ENCODE measurements around the gene SNX30.

SNX30 gene

DNA sequence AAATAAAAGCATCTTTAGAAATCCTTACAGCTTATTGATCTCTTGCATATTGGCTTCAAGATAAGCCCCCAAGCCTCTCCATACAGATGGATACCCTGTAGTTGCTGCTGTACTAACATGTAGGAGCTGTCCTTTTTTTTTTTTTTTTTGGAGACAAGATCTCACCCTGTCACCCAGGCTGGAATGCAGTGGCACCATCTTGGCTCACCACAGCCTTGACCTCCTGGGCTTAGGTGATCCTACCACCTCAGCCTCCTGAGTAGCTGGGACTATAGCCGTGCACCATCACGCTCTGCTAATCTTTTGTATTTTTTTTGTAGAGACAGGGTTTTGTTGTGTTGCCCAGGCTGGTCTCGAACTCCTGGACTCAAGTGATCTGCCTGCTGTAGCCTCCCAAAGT, 35.4 kb downstream of the SNX30 start:
- DNase-seq = no peak

GRCh38 chr9:112786829-112787520, 36.4 kb downstream of the SNX30 start:
- DNase-seq = no peak

DNA sequence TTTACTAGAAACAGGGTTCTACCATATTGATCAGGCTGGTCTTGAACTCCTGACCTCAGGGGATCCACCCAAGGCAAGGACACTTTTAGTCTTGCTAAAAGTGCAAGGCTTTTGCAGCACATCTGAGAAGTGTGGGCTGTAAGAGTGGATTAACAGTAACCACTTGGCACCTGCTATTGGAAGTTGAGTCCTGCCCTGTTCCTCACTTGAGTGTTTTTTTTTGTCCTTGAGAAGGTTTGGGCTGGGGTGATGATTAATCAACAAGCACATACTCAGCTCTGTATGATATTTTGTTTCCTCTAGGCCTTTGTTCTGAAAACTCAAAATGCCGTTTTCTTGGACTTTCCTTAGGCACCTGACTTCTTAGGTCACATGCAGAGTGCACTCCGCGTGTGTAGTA, 37.4 kb downstream of the SNX30 start:
- DNase-seq = no peak

DNA sequence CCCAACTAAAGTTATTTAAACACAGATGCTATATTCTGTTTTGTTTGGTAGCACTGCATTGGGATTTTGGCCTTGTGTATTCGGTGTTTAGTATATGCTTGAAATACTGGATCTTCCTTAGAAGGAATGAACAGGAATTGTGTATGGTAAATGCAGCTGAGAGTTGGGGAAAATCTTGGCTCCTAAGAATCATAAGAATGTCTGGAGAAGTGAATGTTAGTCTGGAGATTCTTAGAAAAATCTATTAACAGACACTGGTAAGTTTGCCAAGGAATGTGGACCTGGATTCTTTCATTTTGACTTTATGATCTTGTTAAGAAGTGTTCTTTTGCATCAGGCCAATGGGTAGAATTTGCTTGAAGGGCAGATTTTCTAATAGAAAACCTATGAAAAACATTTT, 38.9 kb downstream of the SNX30 start:
- DNase-seq = no peak

GRCh38 chr9:112789891-112790774, 39.6 kb downstream of the SNX30 start:
- no peak for DNase-seq

DNA sequence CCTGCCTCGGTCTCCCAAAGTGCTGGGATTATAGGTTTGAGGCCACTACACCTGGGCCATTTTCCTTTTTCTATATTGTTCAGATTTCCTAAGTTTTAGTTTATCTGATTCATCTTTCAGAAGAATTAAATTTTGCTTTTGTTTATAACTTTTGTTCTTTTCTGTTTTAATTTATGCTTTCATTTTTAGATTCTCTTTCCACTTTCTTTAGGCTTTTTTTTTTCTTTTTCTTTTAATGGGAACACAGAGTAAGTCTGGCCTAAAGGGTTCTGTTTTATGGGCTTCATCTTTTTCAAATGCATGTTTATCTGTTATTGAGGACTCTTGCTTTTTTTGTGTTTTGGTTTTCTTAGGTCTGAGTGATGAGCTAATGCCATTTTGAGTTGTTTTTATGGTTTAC, 42.1 kb downstream of the SNX30 start:
- DNase-seq = no peak

GRCh38 chr9:112793213-112793810, 42.8 kb downstream of the SNX30 start:
- DNase-seq = peak; percentile 29

DNA sequence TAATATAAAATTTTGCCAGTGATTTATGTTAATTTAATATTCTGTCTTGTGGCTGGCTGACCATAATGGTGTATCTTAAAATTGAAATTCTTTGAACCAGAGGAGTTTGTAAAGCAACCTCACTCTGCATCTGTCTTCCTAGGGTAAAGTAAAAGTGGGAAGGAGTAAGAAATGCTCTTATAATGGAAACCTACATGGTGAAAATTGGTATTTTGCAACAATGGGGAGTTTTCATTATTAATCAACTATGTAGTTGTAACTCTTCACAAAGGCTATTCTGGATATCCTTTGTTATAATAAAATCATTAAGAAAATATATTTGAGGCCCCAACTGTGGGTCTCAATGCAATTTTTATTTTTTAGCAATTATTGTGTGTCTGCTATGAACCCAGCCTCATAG, 44.2 kb downstream of the SNX30 start:
- no peak for DNase-seq

DNA sequence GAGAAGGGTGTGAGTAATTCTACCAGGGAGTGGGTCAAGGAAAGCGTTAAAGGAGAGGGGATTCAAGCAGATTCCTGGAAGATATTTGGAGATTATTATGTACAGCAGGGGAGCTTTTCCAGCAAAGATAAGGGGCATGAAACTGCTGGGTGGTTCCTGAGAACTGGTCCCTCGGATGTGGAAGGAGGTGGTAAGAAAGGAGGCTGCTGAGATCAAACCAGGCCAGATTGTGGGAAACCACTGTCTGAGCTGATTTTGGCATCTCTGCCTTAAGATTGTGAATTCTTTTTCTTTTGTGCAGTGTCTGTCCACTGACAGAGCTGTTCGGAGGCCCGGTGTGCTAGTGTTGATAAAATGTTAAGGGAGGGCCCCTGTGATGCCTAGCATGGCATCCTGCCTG, 45.4 kb downstream of the SNX30 start:
- no peak for DNase-seq

- no peak for DNase-seq
Measured at GRCh38 chr9:112796485-112796884, 45.9 kb downstream of the SNX30 start.

GRCh38 chr9:112809351-112809848, 58.8 kb downstream of the SNX30 start:
- no peak for DNase-seq

DNA sequence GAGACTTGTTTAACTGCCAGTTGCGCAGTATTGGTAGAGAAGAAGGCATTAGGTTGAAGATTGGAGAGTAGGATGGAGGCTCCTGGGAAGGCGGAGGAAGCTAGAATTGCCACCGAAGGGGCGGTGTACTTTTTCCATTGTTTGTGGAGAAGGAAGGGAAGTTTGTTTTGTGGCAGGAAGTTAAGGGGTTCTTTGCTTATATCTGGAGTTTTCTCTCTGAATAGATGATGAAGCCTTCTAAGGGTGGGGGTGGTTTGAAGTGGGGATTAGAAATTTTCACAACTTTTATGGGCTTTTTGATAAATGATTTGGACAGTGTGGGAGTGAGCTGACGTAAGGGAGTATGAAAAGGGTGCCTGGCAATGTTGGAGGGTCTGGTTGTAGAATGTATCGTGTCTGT, 59.3 kb downstream of the SNX30 start:
- no peak for DNase-seq

DNA sequence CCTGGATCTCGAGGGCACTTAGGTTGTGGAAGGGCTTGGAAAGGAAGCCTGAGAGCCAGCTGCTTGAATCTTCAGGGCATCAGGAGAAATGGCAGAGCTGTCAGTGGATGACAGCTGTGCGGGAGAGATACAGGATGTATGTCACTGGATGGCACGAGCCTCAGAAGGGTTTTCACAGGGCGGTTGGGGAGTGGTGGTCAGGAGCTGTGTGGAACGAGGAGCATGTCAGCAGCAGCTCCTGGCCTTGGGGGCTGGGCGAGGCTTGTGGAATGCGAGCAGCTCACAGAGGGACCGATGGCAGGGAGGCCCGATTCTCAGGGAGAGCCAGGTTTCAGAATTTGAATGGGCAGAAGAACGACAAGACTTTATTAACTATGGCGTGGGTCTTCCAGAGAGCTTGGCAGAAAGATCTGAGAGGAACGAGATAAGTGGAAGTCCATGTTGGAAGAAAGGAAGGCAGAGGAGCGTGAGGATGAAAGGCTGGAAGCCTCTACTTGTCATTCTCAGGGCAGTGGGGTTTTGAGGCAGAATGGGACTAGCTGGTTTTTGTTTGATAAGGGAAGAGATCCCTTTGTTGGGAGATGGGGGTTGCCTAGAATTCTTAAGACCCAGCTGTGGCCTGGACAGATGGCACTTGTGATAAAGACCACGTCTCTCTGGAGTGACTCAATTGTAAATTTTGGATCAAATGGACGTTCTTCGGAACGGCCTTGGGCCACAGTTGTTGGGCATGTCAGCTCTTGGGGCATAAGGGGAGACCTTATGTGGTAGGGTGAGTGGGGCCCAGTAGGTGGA, 60.3 kb downstream of the SNX30 start:
- no peak for DNase-seq

- DNase-seq = no peak
Measured at GRCh38 chr9:112811518-112811917, 61.0 kb downstream of the SNX30 start.

DNA sequence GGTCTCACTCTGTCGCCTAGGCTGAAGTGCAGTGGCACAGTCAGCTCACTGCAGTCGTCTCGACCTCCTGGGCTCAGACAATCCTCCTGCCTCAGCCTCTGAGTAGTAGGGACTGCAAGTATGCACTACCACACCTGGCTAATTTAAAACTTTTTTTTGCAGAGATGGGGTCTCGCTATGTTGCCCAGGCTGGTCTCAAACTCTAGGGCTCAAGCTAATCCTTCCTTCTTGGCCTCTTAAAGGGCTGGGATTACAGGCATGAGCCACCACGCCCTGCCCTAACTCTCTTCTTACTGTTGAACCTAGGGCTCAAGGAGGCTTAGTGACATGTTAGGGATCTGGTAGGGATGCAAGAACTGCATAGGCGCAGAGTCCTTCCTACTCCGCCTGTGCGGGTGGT, 65.3 kb downstream of the SNX30 start:
- no peak for DNase-seq

- no peak for DNase-seq
Measured at GRCh38 chr9:112817860-112818203, 67.3 kb downstream of the SNX30 start.

GRCh38 chr9:112819635-112820496, 69.3 kb downstream of the SNX30 start:
- DNase-seq = peak; percentile 24

DNA sequence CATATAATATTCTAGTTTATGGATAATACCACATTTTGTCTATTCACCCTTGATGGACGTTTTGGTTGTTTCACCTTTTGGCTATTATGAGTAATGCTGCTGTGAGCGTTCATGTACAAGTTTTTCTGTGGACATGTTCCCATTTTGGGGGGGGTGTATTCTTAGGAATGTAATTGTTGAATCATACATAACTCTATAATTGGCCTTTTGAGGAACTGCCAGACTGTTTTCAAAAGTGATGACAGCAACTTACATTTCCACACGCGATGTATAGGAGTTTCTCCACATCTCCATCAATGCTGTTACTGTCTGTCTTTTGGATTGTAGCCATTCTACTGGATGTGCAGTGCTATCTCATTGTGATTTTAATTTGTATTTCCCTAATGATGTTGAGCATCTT, 70.3 kb downstream of the SNX30 start:
- no peak for DNase-seq

DNA sequence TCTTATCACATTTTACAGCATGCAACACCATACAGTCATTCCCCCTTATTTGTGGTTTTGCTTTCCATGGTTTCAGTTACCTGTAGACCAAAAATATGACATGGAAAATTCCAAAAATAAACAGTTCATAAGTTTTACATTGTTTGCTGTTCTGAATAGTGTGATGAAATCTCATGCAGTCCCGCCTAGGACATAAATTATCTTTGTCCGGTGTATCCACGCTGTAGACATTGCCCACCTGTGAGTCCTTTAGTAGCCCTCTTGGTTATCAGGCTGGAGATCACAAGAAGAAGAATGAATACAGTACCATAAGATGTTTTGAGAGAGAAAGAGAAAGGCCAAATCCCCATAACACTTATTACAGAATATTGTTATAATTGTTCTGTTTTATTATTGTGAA, 72.1 kb downstream of the SNX30 start:
- DNase-seq = no peak

GRCh38 chr9:112823257-112823656, 72.7 kb downstream of the SNX30 start:
- DNase-seq = no peak

GRCh38 chr9:112831281-112831851, 80.8 kb downstream of the SNX30 start:
- DNase-seq = no peak

DNA sequence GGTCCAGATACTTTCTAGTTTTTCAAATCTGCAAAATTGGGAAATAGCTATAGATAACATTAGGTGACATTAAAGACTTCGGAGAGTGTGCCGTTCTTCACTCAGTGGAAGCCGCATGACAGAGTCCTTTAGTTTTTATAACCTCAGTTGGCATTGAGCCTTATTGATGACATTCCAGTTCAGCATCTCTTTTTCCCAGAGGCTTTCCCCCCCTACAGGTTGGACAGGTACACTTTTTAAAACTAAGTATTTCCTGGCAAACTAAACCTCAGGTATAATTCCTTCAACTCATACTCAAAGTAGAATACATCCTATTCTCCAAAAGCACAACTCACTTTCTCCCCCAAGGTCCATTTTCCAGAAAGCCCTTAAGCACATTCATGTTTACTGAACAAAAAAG, 81.4 kb downstream of the SNX30 start:
- DNase-seq = no peak

Data from GF-D8 (cell line).